Suprapubic skin (tissue), 3 donors: ENCODE measurements around the gene ASGR1.

Experiments used
- EP300 ChIP-seq: sonication (generic); formaldehyde crosslinking; IDR thresholded peaks from one replicate; pipeline ENCODE4 v1.6.1; 2017; ENCODE audit warnings: antibody characterized with exemption
- TF ChIP-seq, protein P1 (sequence below), 2 donors: fragments of 200-600 bp in 1 of 2; fragments of 450-650 bp in 1 of 2; sonication (generic) in 1 of 2; IDR thresholded peaks; one replicate each; pipeline ENCODE4 v1.5.1; 2016 to 2019; ENCODE audit warnings: antibody characterized with exemption in 2 of 2, mild to moderate bottlenecking in 1 of 2, moderate library complexity in 1 of 2

DNA sequence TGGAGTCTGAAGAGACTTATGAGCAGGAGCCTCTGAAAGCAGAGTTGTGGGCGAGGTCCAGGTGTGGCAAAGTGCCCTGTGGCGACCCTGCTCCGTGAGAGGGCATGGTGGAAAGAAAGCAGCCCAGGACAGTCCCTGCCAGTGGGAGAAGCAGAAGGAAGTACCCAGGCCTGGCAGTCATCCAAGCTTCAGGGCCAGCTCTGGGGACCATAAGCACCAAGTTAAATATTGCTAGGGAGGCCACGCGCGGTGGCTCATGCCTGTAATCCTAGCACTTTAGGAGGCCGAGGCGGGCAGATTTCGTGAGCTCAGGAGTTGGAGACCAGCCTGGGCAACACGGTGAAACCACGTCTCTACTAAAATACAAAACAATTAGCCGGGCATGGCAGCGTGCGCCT, 4.9 kb upstream of the ASGR1 start:
- TF ChIP-seq EP300: no peak
- TF ChIP-seq, protein P1, sequence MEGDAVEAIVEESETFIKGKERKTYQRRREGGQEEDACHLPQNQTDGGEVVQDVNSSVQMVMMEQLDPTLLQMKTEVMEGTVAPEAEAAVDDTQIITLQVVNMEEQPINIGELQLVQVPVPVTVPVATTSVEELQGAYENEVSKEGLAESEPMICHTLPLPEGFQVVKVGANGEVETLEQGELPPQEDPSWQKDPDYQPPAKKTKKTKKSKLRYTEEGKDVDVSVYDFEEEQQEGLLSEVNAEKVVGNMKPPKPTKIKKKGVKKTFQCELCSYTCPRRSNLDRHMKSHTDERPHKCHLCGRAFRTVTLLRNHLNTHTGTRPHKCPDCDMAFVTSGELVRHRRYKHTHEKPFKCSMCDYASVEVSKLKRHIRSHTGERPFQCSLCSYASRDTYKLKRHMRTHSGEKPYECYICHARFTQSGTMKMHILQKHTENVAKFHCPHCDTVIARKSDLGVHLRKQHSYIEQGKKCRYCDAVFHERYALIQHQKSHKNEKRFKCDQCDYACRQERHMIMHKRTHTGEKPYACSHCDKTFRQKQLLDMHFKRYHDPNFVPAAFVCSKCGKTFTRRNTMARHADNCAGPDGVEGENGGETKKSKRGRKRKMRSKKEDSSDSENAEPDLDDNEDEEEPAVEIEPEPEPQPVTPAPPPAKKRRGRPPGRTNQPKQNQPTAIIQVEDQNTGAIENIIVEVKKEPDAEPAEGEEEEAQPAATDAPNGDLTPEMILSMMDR (IDR thresholded peaks at IDR 0.05): no peak
